Large intestine (tissue), 3 donors: ENCODE measurements around the gene STK32C. TPM values are rescaled to one million over a fixed set of nuclear protein-coding genes. Genes with fewer than 3 reads are reported as not detected.

ENCODE experiments used
- DNase-seq, 2 donors: peaks; one replicate each; pipeline versions ENCODE4 v3.0.0 to v3.0.0-alpha.2; 2013
- H3K27ac ChIP-seq: one replicate; pipeline ENCODE4 v1.5.1; 2013; ENCODE audit warnings: low read length
- H3K27me3 ChIP-seq: 2 replicates; pipeline ENCODE4 v1.6.1; 2013; ENCODE audit warnings: low read length; ENCODE audit not compliant: control insufficient read depth, insufficient read depth
- H3K36me3 ChIP-seq: 2 replicates; pipeline ENCODE4 v1.6.1; 2013; ENCODE audit warnings: low read length; ENCODE audit not compliant: control insufficient read depth, insufficient read depth
- H3K4me1 ChIP-seq: one replicate; pipeline ENCODE4 v1.6.1; 2013; ENCODE audit warnings: low read length; ENCODE audit not compliant: control insufficient read depth, insufficient read depth
- H3K4me3 ChIP-seq: one replicate; pipeline ENCODE4 v1.5.1; 2013; ENCODE audit warnings: low read length
- H3K9me3 ChIP-seq: one replicate; pipeline ENCODE4 v1.6.1; 2013; ENCODE audit warnings: mild to moderate bottlenecking, low read depth, low read length, moderate library complexity; ENCODE audit not compliant: control insufficient read depth
- WGBS: methylation state at CpG from one replicate; pipeline ENCODE4 v1.1.5; 2013; ENCODE audit warnings: low lambda C conversion rate; ENCODE audit not compliant: insufficient coverage; 5-methylcytosine and 5-hydroxymethylcytosine counted together
- polyA plus RNA-seq: library from polyadenylated mRNA; unstranded; fragments of 120-200 nt; gene quantifications from one replicate; pipeline ENCODE4 v1.2.1, GENCODE V29; 2013

STK32C gene
- polyA plus RNA-seq, 1 donor, result 16.2 TPM

GRCh38 chr10:132245056-132245455 lies 62.7 kb downstream of the STK32C start:
- H3K27me3 ChIP-seq, result no peaks in the 10 kb centered on the region
- peaks cover 4% of the 10 kb centered on the region for H3K4me1 ChIP-seq
- H3K9me3 ChIP-seq, result no peaks in the 10 kb centered on the region
- no peak for DNase-seq
- no peaks in the 10 kb centered on the region for H3K36me3 ChIP-seq
- WGBS, result no CpG with 5 or more reads among the region's 14 CpGs
- no peak overlapping the region for H3K27ac ChIP-seq
- no peak overlapping the region for H3K4me3 ChIP-seq

DNA sequence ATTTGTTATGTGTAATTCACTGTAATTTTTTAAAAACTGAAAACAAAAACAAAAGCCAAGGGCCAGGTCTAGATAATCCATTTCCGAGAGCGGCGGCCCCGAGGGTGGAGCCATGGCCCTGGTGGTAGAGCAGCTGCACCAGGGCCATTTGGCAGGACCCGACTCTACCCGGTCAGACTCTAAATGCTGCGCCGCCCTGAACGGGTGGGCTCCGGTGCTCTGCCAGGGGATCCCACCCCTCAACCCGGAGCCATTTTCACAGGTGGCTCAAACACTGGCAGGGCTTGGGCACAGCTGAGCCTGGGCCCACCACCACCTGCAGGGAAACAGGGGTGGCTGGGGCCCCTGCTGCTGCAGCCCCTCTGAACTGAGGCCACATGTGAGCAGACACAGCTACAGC lies 64.1 kb downstream of the STK32C start:
- no peaks in the 10 kb centered on the region for H3K36me3 ChIP-seq
- no peak overlapping the region for H3K27ac ChIP-seq
- H3K4me1 ChIP-seq, result peaks cover 4% of the 10 kb centered on the region
- no CpG with 5 or more reads among the region's 11 CpGs for WGBS
- H3K4me3 ChIP-seq, result no peak overlapping the region
- no peaks in the 10 kb centered on the region for H3K27me3 ChIP-seq
- H3K9me3 ChIP-seq, result no peaks in the 10 kb centered on the region
- no peak for DNase-seq

DNA sequence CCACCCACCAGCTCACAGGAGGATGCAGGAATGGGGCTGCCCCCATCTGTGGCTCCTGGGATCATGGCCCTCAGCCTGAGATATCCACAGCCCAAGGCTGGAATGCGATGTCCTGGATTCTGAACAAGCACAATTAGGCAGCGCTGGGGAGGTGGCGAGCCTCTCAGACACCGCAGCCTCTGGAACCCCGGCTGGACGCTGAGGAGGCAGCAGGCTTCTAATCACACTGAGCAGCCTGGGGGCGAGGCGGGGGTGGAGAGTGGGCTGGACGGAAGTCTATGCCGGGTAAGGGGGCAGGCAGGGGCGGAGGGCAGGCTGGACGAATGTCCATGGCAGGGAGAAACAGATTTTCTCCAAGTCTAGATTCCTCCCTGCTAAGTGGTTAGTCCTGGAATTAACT lies 64.6 kb downstream of the STK32C start:
- 80% methylated on average over 1 of the region's 12 CpGs for WGBS
- no peaks in the 10 kb centered on the region for H3K9me3 ChIP-seq
- no peak for DNase-seq
- H3K4me3 ChIP-seq, result no peak overlapping the region
- no peak overlapping the region for H3K27ac ChIP-seq
- no peaks in the 10 kb centered on the region for H3K36me3 ChIP-seq
- no peaks in the 10 kb centered on the region for H3K27me3 ChIP-seq
- H3K4me1 ChIP-seq, result no peaks in the 10 kb centered on the region

GRCh38 chr10:132242103-132242840 lies 65.5 kb downstream of the STK32C start:
- H3K27ac ChIP-seq, result no peak overlapping the region

GRCh38 chr10:132241496-132241895 lies 66.3 kb downstream of the STK32C start:
- no peak overlapping the region for H3K27ac ChIP-seq
- no peaks in the 10 kb centered on the region for H3K9me3 ChIP-seq
- no peaks in the 10 kb centered on the region for H3K27me3 ChIP-seq
- DNase-seq, result no peak
- no peaks in the 10 kb centered on the region for H3K36me3 ChIP-seq
- no CpG with 5 or more reads among the region's 15 CpGs for WGBS
- H3K4me1 ChIP-seq, result no peaks in the 10 kb centered on the region
- H3K4me3 ChIP-seq, result no peak overlapping the region

More at GRCh38 chr10:132242103-132242840, 65.5 kb downstream of the STK32C start:
- Histone ChIP-seq H3K4me1 (no peaks in the 10 kb centered on the region), H3K4me3 (no peak overlapping the region), H3K27me3 (no peaks in the 10 kb centered on the region), H3K9me3 (no peaks in the 10 kb centered on the region), H3K36me3 (no peaks in the 10 kb centered on the region)
- no CpG with 5 or more reads among the region's 23 CpGs for WGBS
- no peak for DNase-seq

GRCh38 chr10:132241086-132241485 lies 66.7 kb downstream of the STK32C start:
- DNase-seq, result no peak
- H3K36me3 ChIP-seq, result no peaks in the 10 kb centered on the region
- no peak overlapping the region for H3K4me3 ChIP-seq
- no peaks in the 10 kb centered on the region for H3K4me1 ChIP-seq
- no CpG with 5 or more reads among the region's 13 CpGs for WGBS
- no peaks in the 10 kb centered on the region for H3K9me3 ChIP-seq
- no peak overlapping the region for H3K27ac ChIP-seq
- H3K27me3 ChIP-seq, result no peaks in the 10 kb centered on the region

- no CpG with 5 or more reads among the region's 16 CpGs for WGBS
- H3K27me3 ChIP-seq, result no peaks in the 10 kb centered on the region
- no peak overlapping the region for H3K27ac ChIP-seq
- H3K36me3 ChIP-seq, result no peaks in the 10 kb centered on the region
- H3K4me3 ChIP-seq, result no peak overlapping the region
- no peak for DNase-seq
- no peaks in the 10 kb centered on the region for H3K9me3 ChIP-seq
- H3K4me1 ChIP-seq, result no peaks in the 10 kb centered on the region
These were observed 67.2 kb downstream of the STK32C start for GRCh38 chr10:132240581-132240980.

- no peak for DNase-seq
- no CpG with 5 or more reads among the region's 15 CpGs for WGBS
- no peak overlapping the region for H3K27ac ChIP-seq
- no peak overlapping the region for H3K4me3 ChIP-seq
- no peaks in the 10 kb centered on the region for H3K36me3 ChIP-seq
- no peaks in the 10 kb centered on the region for H3K4me1 ChIP-seq
- no peaks in the 10 kb centered on the region for H3K27me3 ChIP-seq
- H3K9me3 ChIP-seq, result no peaks in the 10 kb centered on the region
These were observed 67.6 kb downstream of the STK32C start for GRCh38 chr10:132240156-132240555.

GRCh38 chr10:132239126-132240031 lies 68.4 kb downstream of the STK32C start:
- Histone ChIP-seq H3K27ac (no peak overlapping the region), H3K27me3 (no peaks in the 10 kb centered on the region), H3K36me3 (no peaks in the 10 kb centered on the region), H3K4me1 (no peaks in the 10 kb centered on the region), H3K9me3 (no peaks in the 10 kb centered on the region), H3K4me3 (no peak overlapping the region)
- no CpG with 5 or more reads among the region's 29 CpGs for WGBS
- DNase-seq, result peak in 1 of 2 donors; percentile 22

DNA sequence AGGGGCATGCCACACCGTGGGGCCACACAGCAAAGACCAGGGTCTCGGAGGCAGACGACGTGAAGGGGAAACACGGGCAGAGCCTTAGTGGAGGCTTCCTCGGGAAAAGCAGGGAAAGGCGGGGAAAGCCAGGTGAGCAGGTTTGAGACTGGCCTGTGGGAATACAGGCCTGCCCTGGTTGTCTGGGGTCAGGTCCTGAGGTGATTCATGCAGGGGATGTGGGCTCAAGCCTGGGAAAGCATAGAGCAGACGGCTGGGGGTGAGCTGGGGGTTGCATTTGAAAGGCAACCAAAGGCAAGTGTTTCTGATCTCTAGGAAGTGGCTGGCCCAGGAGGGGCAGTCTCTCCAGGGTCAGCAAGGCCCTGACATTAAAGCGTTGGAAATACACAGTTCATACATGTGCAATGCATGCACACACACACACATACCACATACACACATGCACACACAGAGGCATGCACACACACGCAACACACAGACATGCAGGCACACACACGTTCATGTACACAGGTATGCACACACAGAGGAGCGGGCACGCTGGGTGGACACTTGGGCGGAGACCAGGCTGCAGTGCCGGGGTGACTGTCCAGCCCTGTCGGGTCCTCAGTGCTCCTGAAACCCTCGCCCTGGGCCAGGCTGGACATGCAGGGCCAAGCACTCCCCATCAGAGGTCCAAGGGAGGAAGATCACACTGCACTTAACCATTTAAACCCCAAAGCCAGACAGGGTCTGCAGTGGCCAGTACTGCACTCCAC lies 69.2 kb downstream of the STK32C start:
- no peaks in the 10 kb centered on the region for H3K36me3 ChIP-seq
- DNase-seq, result no peak
- H3K4me1 ChIP-seq, result no peaks in the 10 kb centered on the region
- no CpG with 5 or more reads among the region's 17 CpGs for WGBS
- H3K27me3 ChIP-seq, result no peaks in the 10 kb centered on the region
- H3K27ac ChIP-seq, result no peak overlapping the region
- no peak overlapping the region for H3K4me3 ChIP-seq
- H3K9me3 ChIP-seq, result no peaks in the 10 kb centered on the region
